ENCODE data around the gene LY6G6D. TPM values are rescaled to one million over a fixed set of nuclear protein-coding genes. Genes with fewer than 3 reads are reported as not detected.
A peak's percentile ranks its signal among the peaks of the same experiment; 100 is the strongest.

Gene LY6G6D
- total RNA-seq, 1 donor from 2014 or later, result not detected

- Mint-ChIP-seq H3K36me3 (ENCODE audit: low read depth) (no peaks in the 10 kb centered on the region), H3K27ac (ENCODE audit: unreplicated experiment) (no peak overlapping the region), H3K4me3 (peak overlapping the region; percentile 7), H3K4me1 (peaks cover 10% of the 10 kb centered on the region), H3K27me3 (ENCODE audit: low read depth) (peaks cover 7% of the 10 kb centered on the region), H3K9me3 (no peaks in the 10 kb centered on the region)
- no peak for DNase-seq (ENCODE audit: low read depth, low spot score)
- TF ChIP-seq CTCF (conservative IDR thresholded peaks at IDR 0.05), result no peak
Measured at GRCh38 chr6:31676322-31676903, 38.7 kb upstream of the LY6G6D start.

GRCh38 chr6:31676904-31677303 lies 38.2 kb upstream of the LY6G6D start:
- Mint-ChIP-seq H3K27ac (ENCODE audit: unreplicated experiment) (no peak overlapping the region), H3K4me3 (peak overlapping the region; percentile 32), H3K9me3 (no peaks in the 10 kb centered on the region), H3K36me3 (ENCODE audit: low read depth) (no peaks in the 10 kb centered on the region), H3K4me1 (peaks cover 14% of the 10 kb centered on the region), H3K27me3 (ENCODE audit: low read depth) (peaks cover 12% of the 10 kb centered on the region)
- TF ChIP-seq CTCF (conservative IDR thresholded peaks at IDR 0.05), result no peak
- DNase-seq (ENCODE audit: low read depth, low spot score), result no peak

GRCh38 chr6:31677955-31678354 lies 37.2 kb upstream of the LY6G6D start:
- no peak for TF ChIP-seq CTCF (conservative IDR thresholded peaks at IDR 0.05)
- H3K4me3 Mint-ChIP-seq, result no peak overlapping the region
- peaks cover 14% of the 10 kb centered on the region for H3K27me3 Mint-ChIP-seq (ENCODE audit: low read depth)
- DNase-seq (ENCODE audit: low read depth, low spot score), result no peak
- H3K9me3 Mint-ChIP-seq, result no peaks in the 10 kb centered on the region
- H3K4me1 Mint-ChIP-seq, result peaks cover 20% of the 10 kb centered on the region
- no peak overlapping the region for H3K27ac Mint-ChIP-seq (ENCODE audit: unreplicated experiment)
- H3K36me3 Mint-ChIP-seq (ENCODE audit: low read depth), result no peaks in the 10 kb centered on the region

- H3K27me3 Mint-ChIP-seq (ENCODE audit: low read depth), result peaks cover 14% of the 10 kb centered on the region
- H3K27ac Mint-ChIP-seq (ENCODE audit: unreplicated experiment), result peak within 1 kb of the TSS; percentile 84
Measured at GRCh38 chr6:31680226-31681134, 34.7 kb upstream of the LY6G6D start, which contains the start of gene LY6G5C. Gene LY6G5C (minus strand): TSS chr6:31681067. CDS start chr6:31680373, 694 bp downstream.

More at GRCh38 chr6:31680226-31681134, 34.7 kb upstream of the LY6G6D start, which contains the start of gene LY6G5C:
- DNase-seq (ENCODE audit: low read depth, low spot score), result peak; percentile 73
- TF ChIP-seq CTCF (conservative IDR thresholded peaks at IDR 0.05), result peak; percentile 81
- Mint-ChIP-seq H3K4me3 (peak within 1 kb of the TSS; percentile 82), H3K36me3 (ENCODE audit: low read depth) (no peaks in the 10 kb centered on the region), H3K9me3 (no peaks in the 10 kb centered on the region), H3K4me1 (peaks cover 28% of the 10 kb centered on the region)

All from neural crest cell (in vitro differentiated cells).